T-helper 1 cell treated with Interleukin-12 subunit alpha and Interleukin-12 subunit beta and Interleukin-4 antibody, amounts not matched to agents 30 ng/mL and 1 ng/mL, for 36 hours (primary cell): ENCODE data around the gene SPSB1. TPM values are rescaled to one million over a fixed set of nuclear protein-coding genes. Genes with fewer than 3 reads are reported as not detected.

Source experiments
- intact Hi-C: fragments of 100-400 bp; cut with micrococcal nuclease; formaldehyde crosslinking; loops from one replicate; pipeline ENCODE4 v1.15.1; 2024
- total RNA-seq: library from RNA; stranded (reverse); gene quantifications from 2 replicates; pipeline ENCODE4 v1.2.3, GENCODE V29; 2022

The SPSB1 gene
- 22.8 TPM in 2 replicates for total RNA-seq

GRCh38 chr1:9292361-9293240 lies at the start of gene SPSB1:
TSS of gene SPSB1 (plus strand) at chr1:9292894. CDS start at chr1:9355892, 62,998 bp downstream.
- intact Hi-C loops = loop anchor here (1.0 kb wide), 2 partner anchors 8 to 137 kb away; no protein-coding TSS in a partner anchor

- intact Hi-C loops = no loop called here
Measured at GRCh38 chr1:9243066-9243739, 49.5 kb upstream of the SPSB1 start.

GRCh38 chr1:9244501-9245229 lies 48.0 kb upstream of the SPSB1 start:
- intact Hi-C loops = no loop called here

GRCh38 chr1:9245230-9245619 lies 47.5 kb upstream of the SPSB1 start:
- intact Hi-C loops = no loop called here

- intact Hi-C loops = no loop called here
Measured at GRCh38 chr1:9245661-9246060, 47.0 kb upstream of the SPSB1 start.

- intact Hi-C loops = no loop called here
Measured at GRCh38 chr1:9246215-9246614, 46.5 kb upstream of the SPSB1 start.

GRCh38 chr1:9246841-9247785 lies 45.6 kb upstream of the SPSB1 start:
- intact Hi-C loops = no loop called here

GRCh38 chr1:9247894-9248293 lies 44.8 kb upstream of the SPSB1 start:
- intact Hi-C loops = no loop called here

- intact Hi-C loops = no loop called here
Measured at GRCh38 chr1:9248341-9249262, 44.1 kb upstream of the SPSB1 start.

GRCh38 chr1:9249263-9249533 lies 43.5 kb upstream of the SPSB1 start:
- intact Hi-C loops = no loop called here

GRCh38 chr1:9249534-9250410 lies 42.9 kb upstream of the SPSB1 start:
- intact Hi-C loops = loop anchor here (1.0 to 2.0 kb wide), 3 partner anchors 68 to 139 kb away; no protein-coding TSS in a partner anchor

- intact Hi-C loops = loop anchor here (1.0 to 2.0 kb wide), 3 partner anchors 69 to 140 kb away; no protein-coding TSS in a partner anchor
Measured at GRCh38 chr1:9250411-9251381, 42.0 kb upstream of the SPSB1 start.

GRCh38 chr1:9251501-9251900 lies 41.2 kb upstream of the SPSB1 start:
- intact Hi-C loops = loop anchor here (2.0 kb wide), 1 partner anchor 109 kb away; no protein-coding TSS in a partner anchor

GRCh38 chr1:9253004-9253403 lies 39.7 kb upstream of the SPSB1 start:
- intact Hi-C loops = no loop called here

GRCh38 chr1:9253453-9254105 lies 39.1 kb upstream of the SPSB1 start:
- intact Hi-C loops = no loop called here

- intact Hi-C loops = no loop called here
Measured at GRCh38 chr1:9256332-9256731, 36.4 kb upstream of the SPSB1 start.

- intact Hi-C loops = no loop called here
Measured at GRCh38 chr1:9257851-9258250, 34.8 kb upstream of the SPSB1 start.
